H1 (cell line): Measurements from ENCODE around the gene ROBO2. TPM values are rescaled to one million over a fixed set of nuclear protein-coding genes. Genes with fewer than 3 reads are reported as not detected.

Experiments used
- TBP ChIP-seq: IDR thresholded peaks from 2 replicates; pipeline ENCODE4 v1.6.1; 2011; ENCODE audit warnings: low read depth, low read length, improper control_type of control experiment
- polyA plus RNA-seq, 7 experiments: library from polyadenylated mRNA; depleted of rRNA in 3 of 7; stranded (reverse) in 5 of 7; unstranded in 2 of 7; fragments of >200 nt in 5 of 7; fragments of 200-250 nt in 2 of 7; gene quantifications; 1 replicate in 5 of 7; 2 replicates in 1 of 7; 4 replicates in 1 of 7; pipeline versions ENCODE4 v1.2.1 to v1.2.3, GENCODE V29; 2011 to 2013; ENCODE audit warnings: missing spikeins in 2 of 7, mixed read lengths in 2 of 7
- total RNA-seq: library from RNA; stranded (reverse); fragmentation: NEBNext Ultra II Directional; extraction: Animal tissue kit (Norgen Biotek cat#: 25700); gene quantifications from 2 replicates; pipeline ENCODE4 v1.2.1, GENCODE V29; 2021

ROBO2 gene
- total and polyA plus RNA-seq, 2 of the 8 experiments (the other 6 are each of a cell fraction or from before 2014, with no cell fraction given) = 1.5 to 2.9 TPM

DNA sequence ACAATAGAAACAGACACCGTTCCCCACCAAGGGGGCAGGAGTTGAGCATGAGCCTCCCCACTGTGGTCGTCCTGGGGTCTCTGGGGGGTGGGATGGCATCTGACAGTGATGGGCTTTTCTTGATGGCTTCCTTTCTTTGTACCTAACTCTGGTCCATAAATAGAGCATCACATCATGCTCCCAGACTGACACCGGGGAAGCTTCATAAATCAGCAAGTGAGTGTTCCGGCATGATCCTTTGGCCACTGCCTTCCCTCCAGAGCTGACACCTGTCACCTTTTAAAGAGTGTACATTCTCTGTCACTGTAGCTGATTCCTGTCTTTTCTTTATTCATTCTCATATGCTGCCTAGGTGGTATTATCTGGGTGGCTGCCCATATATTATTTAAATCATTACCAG is 129.9 kb downstream of the ROBO2 start (continued):
- no peak for TF ChIP-seq TBP
